Left renal pelvis (tissue), 4 donors: Measurements from ENCODE around the gene RPL38. TPM values are rescaled to one million over a fixed set of nuclear protein-coding genes. Genes with fewer than 3 reads are reported as not detected.

Experiments used
- DNase-seq, 4 donors: peaks; one replicate each; pipeline ENCODE4 v3.0.0-alpha.2; 2013; ENCODE audit warnings: low read depth in 4 of 4, low spot score in 3 of 4
- polyA plus RNA-seq, 4 donors: library from polyadenylated mRNA; unstranded; fragments of 120-200 nt; gene quantifications; one replicate each; pipeline ENCODE4 v1.2.1, GENCODE V29; 2013; ENCODE audit not compliant: insufficient read length in 4 of 4

The RPL38 gene
- polyA plus RNA-seq: 1,000 to 10,000 TPM; 1,134 to 1,244 (median 1,172) TPM

DNA sequence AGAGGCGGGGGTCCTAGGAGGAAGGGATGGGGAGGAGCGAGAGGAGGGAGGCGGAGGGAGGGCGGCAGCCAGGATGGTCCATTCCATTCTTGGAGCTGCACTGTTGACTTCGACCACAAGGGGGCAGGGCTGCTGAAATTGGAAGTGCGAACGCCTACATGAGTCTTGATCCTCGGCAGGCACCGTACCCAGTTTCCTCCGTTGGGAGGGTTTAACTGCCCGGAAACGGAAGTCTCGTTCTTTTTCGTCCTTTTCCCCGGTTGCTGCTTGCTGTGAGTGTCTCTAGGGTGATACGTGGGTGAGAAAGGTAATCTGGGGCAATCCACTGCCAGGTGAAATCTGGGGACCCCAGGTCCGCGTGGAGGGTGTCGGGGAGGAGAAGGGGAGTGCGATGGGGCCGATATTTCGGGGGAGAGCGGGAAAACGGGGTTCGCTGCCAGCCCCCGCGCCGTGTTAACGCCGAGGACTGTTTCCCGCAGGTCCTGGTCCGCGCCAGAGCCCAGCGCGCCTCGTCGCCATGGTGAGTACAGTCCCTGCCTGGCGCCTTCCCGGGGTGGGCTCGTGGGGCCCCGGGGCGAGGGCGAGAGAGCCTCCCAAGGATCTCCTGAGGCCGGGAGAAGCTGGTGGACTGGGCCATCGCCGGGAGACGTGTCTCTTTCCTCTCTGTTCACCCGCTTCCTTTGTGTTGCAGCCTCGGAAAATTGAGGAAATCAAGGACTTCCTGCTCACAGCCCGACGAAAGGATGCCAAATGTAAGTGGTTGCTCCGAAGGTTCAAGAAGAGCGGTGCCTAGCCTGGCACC is at the start of gene RPL38:
Gene RPL38, plus strand, starts transcription at position 240 of the 802 bp plus-strand sequence. Its CDS starts 278 bp downstream, at position 518.
- DNase-seq: peak; percentile 93 to 97 (median 95)

DNA sequence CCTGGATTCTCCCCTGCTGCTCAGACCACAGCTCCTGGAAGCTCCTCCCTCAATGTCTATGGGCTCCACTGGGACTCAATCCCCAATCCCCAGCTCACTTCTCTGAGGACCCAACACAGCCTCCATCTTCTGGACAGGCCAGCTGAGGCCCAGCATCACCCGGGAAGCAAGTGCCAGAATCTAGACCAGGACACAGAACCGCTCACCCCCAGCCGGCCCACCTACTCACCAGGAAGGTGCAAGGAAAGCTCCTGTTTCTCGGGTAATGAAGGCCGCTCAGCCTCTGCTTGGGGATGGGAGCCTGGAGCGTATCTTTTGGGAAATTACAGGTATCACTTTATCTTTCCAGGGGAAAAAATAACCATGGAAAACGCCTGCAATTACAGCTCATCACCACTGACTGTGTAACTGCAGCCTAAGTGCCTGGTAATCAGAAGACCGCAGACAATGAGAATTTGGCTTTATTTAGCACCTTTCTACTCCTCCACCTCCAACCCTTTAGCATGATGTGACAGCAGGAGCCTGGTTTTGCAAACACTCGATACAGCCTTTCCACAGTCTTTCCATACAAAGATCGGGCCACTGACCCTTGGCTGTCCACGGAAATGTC is 49.6 kb upstream of the RPL38 start:
- no peak for DNase-seq

DNA sequence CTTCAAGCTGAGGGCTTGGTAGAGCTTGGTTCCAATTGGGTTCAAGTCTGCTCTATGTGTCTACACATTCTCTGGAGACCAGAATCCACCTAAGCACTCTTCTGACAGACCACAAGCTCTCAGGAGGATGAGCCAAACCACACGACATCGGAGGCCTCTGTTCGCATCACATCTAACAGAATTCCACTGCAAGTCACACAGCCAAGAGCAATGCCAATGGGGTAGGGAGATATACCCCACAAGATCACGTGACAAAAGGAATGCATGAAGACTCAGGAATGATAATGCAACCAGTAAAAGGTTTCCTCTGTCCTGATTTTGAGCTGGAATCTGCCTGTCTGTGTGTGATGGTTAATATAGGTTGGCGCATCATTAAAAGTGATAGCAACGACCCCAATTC is 46.6 kb upstream of the RPL38 start:
- DNase-seq: no peak

DNA sequence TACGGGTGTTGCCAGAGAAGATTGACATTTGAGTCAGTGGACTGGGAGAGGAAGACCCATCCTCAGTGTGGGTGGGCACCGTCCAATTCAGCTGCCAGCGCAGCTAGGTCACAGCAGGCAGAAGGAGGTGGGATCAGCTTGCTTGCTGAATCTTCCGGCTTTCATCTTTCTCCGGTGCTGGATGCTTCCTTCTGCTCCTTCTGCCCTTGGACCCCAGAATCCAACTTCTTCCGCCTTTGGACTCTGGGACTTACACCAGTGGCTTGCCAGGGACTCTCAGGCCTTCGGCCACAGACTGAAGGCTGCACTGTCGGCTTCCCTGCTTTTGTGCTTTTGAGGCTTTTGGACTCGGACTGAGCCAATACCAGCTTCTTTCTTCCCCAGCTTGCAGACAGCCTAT is 46.1 kb upstream of the RPL38 start:
- DNase-seq: no peak

DNA sequence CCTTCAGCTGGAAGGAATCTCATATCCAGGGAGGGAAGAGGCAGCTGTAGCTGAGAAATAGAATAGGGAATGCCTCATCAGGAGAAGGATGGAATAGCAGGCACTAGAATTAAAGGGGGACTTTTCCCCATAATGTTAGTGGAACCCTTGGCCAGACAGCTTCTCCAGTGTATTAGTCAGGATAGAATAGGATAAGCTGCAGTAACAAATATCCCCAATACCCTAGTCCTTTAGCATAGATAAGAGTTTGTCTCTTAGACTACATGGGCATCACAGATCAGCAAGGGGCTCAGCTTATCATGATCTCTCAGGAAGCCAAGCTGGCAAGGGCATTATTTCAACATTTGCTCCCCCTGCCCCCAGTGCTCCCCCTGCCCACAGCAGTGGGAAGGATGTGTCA is 44.7 kb upstream of the RPL38 start:
- no peak for DNase-seq

DNA sequence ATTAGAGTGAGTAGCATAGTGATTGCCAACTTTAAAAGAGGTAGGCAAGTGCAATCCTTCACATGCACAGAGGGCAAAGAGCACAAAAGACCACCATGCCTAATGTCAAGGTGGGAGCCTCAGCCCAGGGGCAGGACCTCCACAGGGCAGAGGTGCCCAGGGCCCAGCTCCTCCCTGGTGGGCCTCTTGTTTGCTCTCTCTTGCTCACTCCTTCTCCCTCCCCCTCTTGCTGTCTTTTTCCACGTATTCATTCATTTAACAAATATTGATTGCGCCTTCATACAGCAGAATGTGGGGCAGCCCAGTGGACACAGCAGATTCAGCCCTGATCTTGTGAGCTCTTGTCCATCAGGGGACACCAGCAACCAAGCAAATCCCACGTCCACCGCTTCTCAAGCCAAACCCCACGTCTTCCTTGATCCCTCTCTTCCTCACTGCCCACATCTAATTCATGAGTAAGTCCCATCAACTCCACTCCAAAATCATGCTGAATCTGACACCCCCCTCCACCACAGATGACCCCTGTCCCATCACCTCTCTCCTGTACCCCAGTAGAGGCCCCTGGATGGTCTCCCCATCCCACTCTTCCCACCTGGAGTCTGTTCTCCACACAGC is 44.1 kb upstream of the RPL38 start:
- DNase-seq: no peak

DNA sequence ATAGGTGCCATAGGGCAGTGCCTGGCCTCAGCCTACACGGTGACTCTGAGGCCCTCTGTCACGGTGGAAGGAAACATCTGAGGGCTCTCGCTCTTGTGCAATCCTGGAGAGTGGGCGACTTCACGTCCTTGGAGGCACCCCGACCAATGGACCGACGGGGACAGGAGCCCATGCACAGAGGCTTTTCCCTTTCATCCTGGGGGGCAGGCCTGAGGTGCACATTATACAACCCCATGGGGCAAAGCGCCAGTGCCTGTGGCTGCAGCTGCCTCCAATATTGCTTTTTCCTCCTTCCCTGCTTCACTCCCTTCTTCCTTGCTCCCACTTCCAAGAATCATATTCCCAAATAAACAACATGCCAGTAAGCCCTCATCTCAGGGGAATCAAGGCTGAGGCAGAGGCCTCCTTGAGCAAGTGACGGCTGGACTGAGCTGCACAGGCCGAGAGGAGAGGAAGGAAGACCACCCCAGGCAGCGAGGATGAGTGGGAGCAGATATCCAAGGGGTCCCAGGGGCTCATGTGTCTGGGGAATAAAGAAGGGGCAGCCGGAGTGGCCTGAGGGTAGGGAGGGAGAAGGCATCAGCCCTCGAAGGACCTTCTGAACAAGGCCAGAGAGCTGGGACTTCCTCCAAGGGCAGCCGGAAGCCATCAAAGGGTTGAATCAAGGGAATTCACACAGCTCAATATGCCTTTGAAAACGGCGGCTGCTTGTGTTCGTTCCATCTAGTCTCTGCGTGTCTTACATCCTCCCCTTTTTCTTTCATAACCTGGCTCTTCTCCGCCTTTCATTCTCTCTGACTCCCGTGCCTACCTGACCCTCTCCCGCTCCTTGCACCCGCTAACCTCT is 42.6 kb upstream of the RPL38 start:
- DNase-seq: no peak

DNA sequence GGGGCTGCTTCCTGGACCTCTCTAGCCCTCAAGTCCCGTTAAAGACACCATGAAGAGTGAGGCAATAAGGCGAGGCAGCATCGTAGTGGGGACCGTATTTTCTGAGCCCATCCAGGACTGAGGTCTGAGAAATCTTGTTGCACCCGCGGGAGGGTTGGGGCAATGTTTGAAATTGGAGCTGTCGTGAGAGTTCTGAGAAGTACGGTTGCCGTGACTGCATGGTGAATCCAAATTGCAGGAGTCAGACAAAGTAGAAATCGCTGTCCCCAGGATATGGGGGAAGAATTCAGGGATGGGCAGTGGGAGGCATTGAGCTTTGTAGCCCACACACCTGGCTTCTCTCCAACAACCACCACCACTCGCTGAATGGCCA is 42.0 kb upstream of the RPL38 start:
- DNase-seq: no peak

DNA sequence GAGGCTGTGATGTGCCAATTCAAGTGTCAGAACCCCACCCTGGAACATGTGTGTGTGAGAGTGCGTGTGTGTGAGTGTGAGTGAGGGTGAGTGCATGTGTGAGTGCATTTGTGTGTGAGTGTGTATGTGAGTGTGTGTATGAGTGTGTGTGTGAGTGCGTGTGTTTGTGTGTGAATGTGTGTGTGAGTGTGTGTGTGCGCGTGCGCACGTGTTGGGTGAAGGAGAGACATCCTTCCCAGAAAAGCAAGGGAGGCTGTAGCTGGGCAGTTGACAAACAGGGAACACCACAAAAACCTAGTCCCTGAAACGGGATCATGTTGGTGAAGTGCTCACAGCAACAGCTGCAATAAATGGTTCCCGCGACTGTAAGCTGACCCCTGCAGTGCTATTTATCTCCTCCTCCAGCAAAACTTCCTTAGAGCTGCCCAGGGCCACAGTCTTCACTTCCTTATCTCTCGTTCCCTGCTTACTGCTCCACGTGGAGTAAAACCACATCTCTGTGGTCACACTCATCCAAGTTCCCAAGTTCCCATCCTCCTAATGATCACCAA is 40.1 kb upstream of the RPL38 start:
- no peak for DNase-seq

DNA sequence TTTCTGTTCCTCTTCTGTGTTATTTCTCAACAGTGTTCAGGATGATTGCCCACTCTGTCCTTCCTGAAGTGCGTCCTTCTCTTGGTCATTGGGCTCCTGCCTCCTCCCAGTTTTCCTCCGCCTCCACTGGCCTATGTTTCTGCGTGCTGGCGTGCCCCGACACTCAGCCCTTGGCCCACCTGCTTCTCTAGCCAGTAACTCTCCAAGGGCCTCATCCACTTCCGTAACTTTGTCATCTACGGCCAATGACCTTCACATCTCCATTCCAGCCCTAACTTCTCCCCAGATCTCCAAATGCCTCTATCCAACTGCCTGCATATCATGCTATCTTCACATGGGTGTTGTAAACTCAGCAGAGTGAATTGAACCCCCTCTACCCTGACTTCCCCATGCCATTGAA is 39.6 kb upstream of the RPL38 start:
- no peak for DNase-seq

DNA sequence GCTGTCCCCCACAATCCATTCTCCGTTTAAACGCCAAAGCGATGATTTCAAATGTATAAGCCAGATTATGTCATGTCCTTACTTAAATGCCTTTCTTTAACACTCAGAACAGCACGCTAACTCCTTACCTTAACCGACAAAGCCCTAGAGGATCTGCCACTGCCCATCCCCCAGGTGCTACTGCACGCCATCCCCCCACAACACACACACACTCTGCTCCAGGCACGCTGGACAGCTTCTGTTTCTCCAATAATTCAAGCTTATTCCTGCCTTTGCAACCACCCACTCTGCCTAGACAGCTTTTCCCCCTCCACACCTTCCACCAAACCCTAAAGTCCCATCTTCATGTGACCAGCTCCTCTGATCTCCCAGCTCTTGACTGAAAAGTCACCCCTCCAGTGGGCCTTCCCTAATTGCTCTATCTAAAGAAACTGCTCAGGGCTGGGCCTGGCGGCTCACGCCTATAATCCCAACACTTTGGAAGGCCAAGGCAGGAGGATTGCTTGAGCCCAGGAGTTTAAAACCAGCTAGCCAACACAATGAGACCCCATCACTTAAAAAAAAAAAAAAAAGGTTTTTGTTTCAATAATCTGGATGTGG is 38.9 kb upstream of the RPL38 start:
- DNase-seq: no peak

DNA sequence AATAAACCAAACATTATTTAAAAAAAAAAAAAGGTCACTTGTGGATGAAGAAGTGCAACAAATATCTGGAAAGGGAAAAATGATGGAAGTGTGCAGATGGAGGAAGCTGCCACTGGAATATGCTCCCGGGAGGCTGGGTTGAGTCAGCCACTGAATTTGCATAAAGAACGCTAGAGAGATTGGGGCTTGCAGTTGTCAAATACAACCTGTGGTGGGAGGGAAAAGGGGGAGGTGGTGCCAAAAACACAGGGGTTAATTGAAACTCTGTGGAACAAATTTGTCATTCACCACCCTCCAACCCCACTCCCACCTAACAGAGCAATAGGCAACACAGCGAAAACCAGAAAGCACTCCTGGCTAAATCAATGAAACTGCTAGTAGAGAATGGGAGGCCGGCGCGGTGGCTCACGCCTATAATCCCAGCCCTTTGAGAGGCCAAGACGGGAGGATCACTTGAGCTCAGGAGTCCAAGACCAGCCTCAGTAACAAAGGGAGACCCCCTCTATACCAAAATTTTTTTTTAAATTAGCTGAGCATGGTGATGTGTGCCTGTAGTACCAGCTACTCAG is 37.6 kb upstream of the RPL38 start:
- no peak for DNase-seq

DNA sequence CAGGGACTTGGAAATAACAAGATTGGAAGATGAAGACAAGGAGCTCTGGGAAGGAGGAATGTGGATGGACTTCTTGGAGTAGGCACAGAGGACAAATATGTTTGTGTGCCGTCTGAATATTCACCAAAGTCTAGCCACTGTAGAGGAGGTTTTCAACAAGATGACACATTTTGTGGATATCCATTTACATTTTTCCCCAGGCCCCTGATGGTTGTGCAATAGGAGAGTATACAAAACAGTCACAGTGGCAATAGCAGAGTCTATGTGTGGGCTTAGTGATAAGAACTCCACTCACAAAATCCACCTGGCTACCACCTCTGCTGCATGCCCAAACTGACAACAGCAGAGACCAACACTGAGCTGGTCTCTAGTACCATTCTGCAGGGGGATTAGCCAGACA is 32.6 kb upstream of the RPL38 start:
- DNase-seq: no peak

DNA sequence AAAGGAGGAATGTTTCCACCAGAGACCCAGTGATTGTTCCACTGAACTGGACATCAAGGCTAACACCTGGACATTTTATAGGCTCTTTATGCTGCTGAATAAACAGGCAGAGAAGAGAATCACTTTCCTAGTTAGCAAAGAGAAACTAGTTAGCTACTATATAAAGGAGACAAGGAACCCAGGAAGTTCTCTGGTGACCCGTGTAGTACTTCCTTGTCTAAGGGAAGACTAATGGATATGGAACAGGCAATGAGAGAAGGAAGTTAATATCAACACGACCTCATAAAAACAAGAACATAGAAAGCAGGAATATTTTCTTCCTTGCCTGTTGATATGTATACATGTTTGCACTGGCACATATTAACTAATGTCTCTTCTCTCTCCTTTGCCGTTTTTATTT is 30.8 kb upstream of the RPL38 start:
- DNase-seq: no peak

DNA sequence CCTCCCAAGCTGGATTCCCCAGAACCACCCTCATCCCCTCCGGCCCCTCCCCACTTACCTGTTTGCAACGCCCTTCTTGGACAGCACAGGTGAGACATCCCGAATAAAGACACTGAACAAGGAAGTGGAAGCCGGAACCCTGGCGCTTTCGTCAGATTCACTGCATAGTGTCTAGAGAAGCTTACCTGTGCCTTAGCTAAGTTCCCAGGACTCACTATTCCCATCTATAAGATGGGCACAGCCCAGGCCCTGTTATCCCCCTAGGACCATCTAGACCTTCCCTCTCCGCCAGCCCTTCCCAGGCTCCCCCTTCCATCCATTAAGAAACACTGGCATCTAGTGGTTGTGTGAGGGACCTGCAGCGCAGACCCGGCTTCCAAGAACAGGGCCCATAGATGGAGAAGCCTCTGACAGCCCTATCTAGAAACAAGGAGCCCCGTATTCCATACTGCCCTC is 26.9 kb upstream of the RPL38 start:
- DNase-seq: peak in 2 of 4 donors; percentile 58 to 69

DNA sequence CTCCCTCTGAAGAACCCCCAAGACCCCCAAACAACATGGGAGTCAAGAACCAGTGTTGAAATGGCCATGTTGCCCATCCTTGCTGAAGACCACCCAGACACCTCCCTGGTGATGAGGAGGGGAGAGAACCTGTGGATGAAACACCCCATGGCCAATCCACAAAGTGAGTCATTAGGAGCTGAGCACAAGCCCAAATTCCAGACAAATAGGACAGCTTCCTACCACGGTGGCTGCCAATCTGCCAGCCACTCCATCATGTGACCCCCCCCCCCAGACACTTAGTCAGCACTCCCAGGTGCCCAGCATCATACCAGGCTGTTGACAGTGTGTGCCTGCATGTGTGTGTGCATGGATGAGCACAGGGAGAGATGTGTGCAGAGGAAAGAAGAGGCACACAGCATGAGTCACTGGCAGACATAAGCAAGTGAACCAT is 26.4 kb upstream of the RPL38 start:
- DNase-seq: no peak

DNA sequence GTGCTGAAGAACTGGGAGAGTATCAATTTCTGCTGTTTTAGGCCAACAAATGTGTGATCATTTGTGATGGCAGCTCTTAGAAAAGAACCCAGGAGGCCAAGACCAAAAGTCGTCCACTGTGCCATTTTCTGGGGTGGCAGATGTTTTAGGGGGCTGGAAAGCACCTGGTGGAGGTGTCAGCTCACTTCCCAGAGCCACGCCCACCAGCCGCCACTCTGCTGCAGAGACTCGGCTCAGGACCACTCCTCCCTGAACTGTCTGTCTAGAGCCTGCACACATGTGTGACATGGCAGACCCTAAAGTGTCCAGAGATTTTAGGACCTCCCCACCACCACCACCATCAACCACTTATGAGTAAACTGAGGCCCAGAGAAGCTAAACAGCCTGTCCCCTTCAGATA is 23.9 kb upstream of the RPL38 start:
- DNase-seq: no peak

DNA sequence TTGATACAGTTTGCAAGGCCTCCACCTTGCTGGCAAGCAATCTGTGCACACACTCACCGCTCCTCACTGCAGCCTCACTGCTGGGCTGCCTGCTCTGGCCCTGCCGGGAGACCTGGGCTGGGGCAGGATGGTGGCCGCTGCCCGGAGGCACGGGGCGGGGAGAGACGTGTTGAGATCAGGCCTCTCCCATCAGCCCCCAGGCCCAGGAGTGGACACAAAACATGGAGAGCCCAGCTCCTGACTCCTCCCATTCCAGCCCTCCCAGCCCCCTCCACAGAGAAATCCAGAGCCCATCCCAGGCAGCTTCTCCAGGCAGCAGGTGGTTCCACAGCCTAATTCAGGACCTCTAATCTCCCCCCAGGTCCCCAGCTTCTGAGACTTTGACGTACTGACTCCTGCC is 23.1 kb upstream of the RPL38 start:
- DNase-seq: no peak

DNA sequence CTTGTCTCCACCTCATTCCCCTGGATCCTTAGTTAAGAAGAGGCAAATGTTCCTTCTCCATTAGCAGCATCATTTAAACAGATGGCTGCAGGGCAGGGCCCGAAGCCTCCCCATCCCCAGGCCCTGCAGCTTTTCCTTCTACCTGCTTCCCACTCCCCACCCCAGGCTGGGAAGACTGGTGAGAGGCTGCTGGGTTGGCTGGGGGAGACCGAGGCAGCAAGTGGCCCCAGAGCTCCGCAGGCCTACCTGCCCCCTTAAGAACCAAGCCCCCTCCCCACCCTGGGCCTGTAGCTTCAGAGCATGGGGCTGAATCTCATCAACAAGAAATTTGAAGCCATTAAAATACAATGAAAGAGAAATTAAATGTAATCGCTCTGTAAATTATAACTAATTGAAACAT is 22.1 kb upstream of the RPL38 start:
- no peak for DNase-seq
